ENCODE data around the gene MEF2D. TPM values are rescaled to one million over a fixed set of nuclear protein-coding genes. Genes with fewer than 3 reads are reported as not detected.

Gene MEF2D
- total and polyA plus RNA-seq, 7 experiments from 2014 or later: 4.5 to 190 (median 61.6) TPM

DNA sequence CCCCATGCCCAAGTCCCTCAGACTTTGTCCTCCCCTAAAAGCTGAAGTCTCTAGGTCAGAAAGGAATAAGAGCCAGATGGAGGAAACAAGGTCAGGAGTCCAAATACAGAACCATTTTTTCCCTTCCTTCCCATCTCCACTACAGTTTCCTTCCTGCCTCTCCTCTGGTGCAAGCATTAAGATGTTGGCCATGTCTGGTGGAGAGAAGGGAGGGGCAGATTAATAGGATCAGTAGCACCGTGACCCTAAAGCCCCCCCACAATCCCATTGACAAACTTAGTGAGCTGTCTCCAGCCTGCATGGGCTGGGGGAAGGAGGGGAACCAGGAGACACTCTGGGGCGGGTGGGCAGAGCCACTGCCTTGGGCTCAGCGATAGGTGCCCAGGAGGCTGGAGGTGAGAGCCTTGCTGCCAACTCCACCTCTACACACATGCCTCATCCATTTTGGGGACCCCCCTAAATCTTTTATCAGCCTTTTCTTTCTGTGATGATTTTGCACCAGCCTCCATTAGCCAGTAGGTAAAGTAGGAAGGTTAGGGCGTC lies 71.8 kb downstream of the MEF2D start:
- POLR2A ChIA-PET: no interaction called here
- H3K9me3 Mint-ChIP-seq: peaks cover 0 to 3% (median 0%) of the 10 kb centered on the region in 11 donors

DNA sequence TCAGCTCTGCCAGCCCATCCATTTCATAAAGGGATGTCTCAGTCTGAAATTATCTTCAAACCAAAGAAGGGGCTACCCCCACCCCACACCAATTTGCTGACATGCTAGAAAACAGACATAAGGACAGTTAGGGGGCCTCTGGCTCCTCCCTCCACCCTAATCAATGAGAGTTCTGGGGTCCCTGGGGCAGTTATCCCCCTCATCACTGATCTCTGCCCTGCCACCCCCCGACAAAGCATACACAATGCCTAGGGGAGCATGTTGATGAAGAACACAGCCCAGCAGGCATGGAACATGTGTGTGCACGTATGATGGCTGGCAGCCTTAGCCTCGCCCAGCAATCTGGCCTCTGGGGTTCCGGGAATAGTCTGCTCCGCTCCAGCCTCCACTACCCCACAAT lies 72.6 kb downstream of the MEF2D start:
- H3K27ac ChIP-seq (ENCODE audit: low read depth, low read length): no peak overlapping the region
- POLR2A ChIA-PET: no interaction called here
- ATAC-seq (no peak), DNase-seq (no peak)
- H3K4me3 ChIP-seq (ENCODE audit: low read length): no peak overlapping the region
- Mint-ChIP-seq H3K4me1 (peaks cover 0 to 7% (median 0%) of the 10 kb centered on the region in 7 donors), H3K4me3 (no peak overlapping the region), H3K36me3 (no peaks in the 10 kb centered on the region), H3K9me3 (peaks cover 0 to 3% (median 0%) of the 10 kb centered on the region in 11 donors), H3K27ac (no peak overlapping the region), H3K27me3 (peaks cover 86 to 100% (median 96%) of the 10 kb centered on the region in 5 donors)
- H3K36me3 ChIP-seq (ENCODE audit: control insufficient read depth in 2 of 3, insufficient read depth in 3 of 3, low read length in 3 of 3): no peaks in the 10 kb centered on the region
- CTCF ChIA-PET: no interaction called here
- H3K27me3 ChIP-seq (ENCODE audit: control insufficient read depth in 2 of 2, insufficient read depth in 2 of 2, low read length in 2 of 2): peaks cover 8 to 25% of the 10 kb centered on the region in 2 donors
- intact Hi-C loops (cut with micrococcal nuclease): no loop called here
- H3K9me3 ChIP-seq (ENCODE audit: control insufficient read depth in 2 of 3, low read length in 3 of 3): no peaks in the 10 kb centered on the region
- H3K4me1 ChIP-seq (ENCODE audit: control insufficient read depth in 2 of 2, insufficient read depth in 2 of 2, low read length in 2 of 2): no peaks in the 10 kb centered on the region

More for the DNA sequence above, 71.8 kb downstream of the MEF2D start:
- H3K36me3 ChIP-seq (ENCODE audit: control insufficient read depth in 2 of 3, insufficient read depth in 3 of 3, low read length in 3 of 3): no peaks in the 10 kb centered on the region
- intact Hi-C loops (cut with micrococcal nuclease): no loop called here
- CTCF ChIA-PET: no interaction called here
- H3K27ac ChIP-seq (ENCODE audit: low read depth, low read length): no peak overlapping the region
- Mint-ChIP-seq H3K4me1 (peaks cover 0 to 9% (median 0%) of the 10 kb centered on the region in 7 donors), H3K36me3 (no peaks in the 10 kb centered on the region), H3K4me3 (no peak overlapping the region), H3K27me3 (peaks cover 86 to 100% (median 97%) of the 10 kb centered on the region in 5 donors), H3K27ac (no peak overlapping the region)
- H3K9me3 ChIP-seq (ENCODE audit: control insufficient read depth in 2 of 3, low read length in 3 of 3): no peaks in the 10 kb centered on the region
- no peaks in the 10 kb centered on the region for H3K4me1 ChIP-seq (ENCODE audit: control insufficient read depth in 2 of 2, insufficient read depth in 2 of 2, low read length in 2 of 2)
- peaks cover 10 to 25% of the 10 kb centered on the region in 2 donors for H3K27me3 ChIP-seq (ENCODE audit: control insufficient read depth in 2 of 2, insufficient read depth in 2 of 2, low read length in 2 of 2)
- ATAC-seq (no peak), DNase-seq (no peak)
- H3K4me3 ChIP-seq (ENCODE audit: low read length): no peak overlapping the region

DNA sequence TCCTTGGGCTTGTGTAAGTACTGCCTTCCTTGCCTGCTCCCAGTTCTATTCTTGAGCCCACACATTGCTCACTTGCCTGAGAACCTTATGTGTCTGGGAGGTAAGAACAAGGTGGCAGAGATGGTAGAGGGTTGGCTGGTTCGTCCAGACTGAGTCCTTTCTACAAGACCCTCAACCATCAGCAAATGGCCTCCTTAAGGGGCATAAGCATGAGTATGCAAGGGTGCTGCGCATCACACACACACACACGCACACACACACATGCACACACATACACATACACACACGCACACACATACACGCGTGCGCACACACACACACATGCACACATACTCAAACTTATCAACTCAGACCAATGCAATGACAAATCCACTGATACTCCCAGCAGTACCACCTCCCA lies 74.6 kb downstream of the MEF2D start:
- ChIA-PET POLR2A (interaction anchor here (0.6 kb wide), 1 partner anchor 381 kb away, joined by 4 read pairs; no protein-coding TSS in a partner anchor), CTCF (interaction anchor here (1.5 kb wide), 1 partner anchor 40 kb away, joined by 3 read pairs; no protein-coding TSS in a partner anchor)
- Histone ChIP-seq H3K4me3 (ENCODE audit: low read length) (no peak overlapping the region), H3K36me3 (ENCODE audit: control insufficient read depth in 2 of 3, insufficient read depth in 3 of 3, low read length in 3 of 3) (no peaks in the 10 kb centered on the region), H3K9me3 (ENCODE audit: control insufficient read depth in 2 of 3, low read length in 3 of 3) (no peaks in the 10 kb centered on the region), H3K27me3 (ENCODE audit: control insufficient read depth in 2 of 2, insufficient read depth in 2 of 2, low read length in 2 of 2) (peaks cover 4 to 28% of the 10 kb centered on the region in 2 donors), H3K4me1 (ENCODE audit: control insufficient read depth in 2 of 2, insufficient read depth in 2 of 2, low read length in 2 of 2) (peaks cover 4 to 12% of the 10 kb centered on the region in 2 donors), H3K27ac (ENCODE audit: low read depth, low read length) (no peak overlapping the region)
- H3K36me3 Mint-ChIP-seq: no peaks in the 10 kb centered on the region
- peaks cover under 1 to 15% (median 7%) of the 10 kb centered on the region in 7 donors for H3K4me1 Mint-ChIP-seq
- intact Hi-C loops (cut with micrococcal nuclease): no loop called here
- no peak overlapping the region for H3K27ac Mint-ChIP-seq
- DNase-seq (no peak), ATAC-seq (no peak)
- H3K4me3 Mint-ChIP-seq: no peak overlapping the region
- peaks cover 0 to 3% (median 0%) of the 10 kb centered on the region in 11 donors for H3K9me3 Mint-ChIP-seq
- H3K27me3 Mint-ChIP-seq: peaks cover 79 to 97% (median 92%) of the 10 kb centered on the region in 5 donors

DNA sequence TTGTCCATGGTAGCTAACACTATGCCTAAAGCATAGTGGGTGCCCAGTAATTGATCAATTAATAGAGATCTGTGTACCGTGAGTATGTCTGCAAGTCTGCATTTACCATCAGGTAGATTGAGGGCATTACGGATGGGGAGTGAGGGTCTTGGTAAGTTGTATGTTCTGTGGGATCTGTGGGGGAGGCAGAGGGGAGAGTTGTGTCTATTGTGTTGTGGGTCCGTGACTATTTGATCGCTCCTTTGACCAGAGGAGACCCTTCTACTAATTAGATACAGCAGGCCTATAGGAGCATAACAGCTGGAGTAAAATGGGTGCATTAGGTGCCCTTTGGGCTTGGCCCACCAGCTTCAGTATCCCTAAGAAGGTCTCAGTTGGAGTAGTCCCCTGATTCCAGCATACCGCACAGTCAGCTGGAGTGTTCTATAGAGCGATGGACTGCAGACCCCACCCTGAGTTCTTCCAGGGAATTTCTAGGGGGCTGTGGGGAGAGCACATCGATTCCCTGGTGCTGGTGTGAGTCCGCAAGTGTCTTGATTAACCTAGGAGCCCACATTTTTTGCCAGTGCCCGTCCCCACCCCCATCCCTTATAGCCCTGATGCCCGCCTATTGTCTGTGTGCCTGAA lies 75.7 kb downstream of the MEF2D start:
- DNase-seq: no peak
- Mint-ChIP-seq H3K4me1 (peaks cover 9 to 23% (median 14%) of the 10 kb centered on the region in 7 donors), H3K36me3 (peaks cover 0 to 7% (median 0%) of the 10 kb centered on the region in 5 donors), H3K27me3 (peaks cover 78 to 97% (median 87%) of the 10 kb centered on the region in 5 donors), H3K27ac (no peak overlapping the region), H3K9me3 (peaks cover 0 to 3% (median 0%) of the 10 kb centered on the region in 11 donors), H3K4me3 (no peak overlapping the region)
- CTCF ChIA-PET: no interaction called here
- Histone ChIP-seq H3K36me3 (ENCODE audit: control insufficient read depth in 2 of 3, insufficient read depth in 3 of 3, low read length in 3 of 3) (no peaks in the 10 kb centered on the region), H3K4me1 (ENCODE audit: control insufficient read depth in 2 of 2, insufficient read depth in 2 of 2, low read length in 2 of 2) (peaks cover 10 to 21% of the 10 kb centered on the region in 2 donors), H3K27ac (ENCODE audit: low read depth, low read length) (no peak overlapping the region), H3K4me3 (ENCODE audit: low read length) (no peak overlapping the region), H3K9me3 (ENCODE audit: control insufficient read depth in 2 of 3, low read length in 3 of 3) (no peaks in the 10 kb centered on the region), H3K27me3 (ENCODE audit: control insufficient read depth in 2 of 2, insufficient read depth in 2 of 2, low read length in 2 of 2) (peaks cover 4 to 34% of the 10 kb centered on the region in 2 donors)
- intact Hi-C loops (cut with micrococcal nuclease): no loop called here
- POLR2A ChIA-PET: interaction anchor here (0.6 kb wide), 1 partner anchor 380 kb away, joined by 4 read pairs; no protein-coding TSS in a partner anchor
- ATAC-seq: no peak

DNA sequence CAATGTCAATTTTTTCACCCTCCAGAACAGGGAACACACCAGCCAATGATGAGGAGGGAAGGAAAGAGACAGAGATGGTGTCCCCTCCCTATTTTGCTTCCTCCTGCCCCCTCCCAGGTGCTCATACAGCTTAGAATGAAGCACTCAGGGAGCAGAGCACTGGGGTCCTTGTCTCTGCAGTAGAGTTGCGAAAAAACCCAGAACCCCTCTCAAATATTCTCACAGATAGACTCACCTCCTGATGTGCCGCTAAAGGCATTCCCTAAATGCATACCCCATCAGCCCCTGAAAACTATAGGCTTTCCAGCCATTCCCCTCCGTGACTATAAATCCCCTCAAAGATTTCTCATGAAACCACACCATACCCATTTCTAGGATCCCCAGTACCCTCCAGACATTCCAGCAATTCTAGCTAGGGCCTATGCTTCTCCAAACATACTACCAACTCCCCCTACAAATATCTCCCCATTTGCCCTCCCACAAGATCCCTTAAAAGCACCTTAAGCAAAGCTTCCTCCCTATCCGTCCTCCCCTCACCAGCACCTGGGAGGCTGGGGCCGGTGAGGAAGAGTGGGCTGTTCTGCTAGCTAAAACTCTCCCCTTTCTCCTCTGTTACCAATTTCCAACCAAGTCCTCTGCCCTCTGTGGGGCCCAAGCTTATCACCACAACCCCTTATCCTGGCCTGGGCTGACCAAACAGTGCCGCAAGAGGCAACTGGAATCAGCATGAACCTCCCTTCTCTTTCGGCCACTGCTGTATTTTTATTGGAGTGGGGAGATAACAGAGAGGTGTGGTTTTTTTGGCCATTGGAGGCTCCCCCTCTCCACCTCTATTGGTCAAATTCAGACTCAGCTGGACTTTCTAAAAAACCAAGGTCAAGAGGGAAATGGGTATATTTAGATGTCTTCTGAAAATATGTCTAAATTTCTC lies 76.9 kb downstream of the MEF2D start:
- H3K36me3 ChIP-seq (ENCODE audit: control insufficient read depth in 2 of 3, insufficient read depth in 3 of 3, low read length in 3 of 3): no peaks in the 10 kb centered on the region
- H3K9me3 Mint-ChIP-seq: no peaks in the 10 kb centered on the region
- H3K4me3 ChIP-seq (ENCODE audit: low read length): no peak overlapping the region
- peaks cover 2 to 35% of the 10 kb centered on the region in 2 donors for H3K27me3 ChIP-seq (ENCODE audit: control insufficient read depth in 2 of 2, insufficient read depth in 2 of 2, low read length in 2 of 2)
- no peak overlapping the region for H3K4me3 Mint-ChIP-seq
- H3K36me3 Mint-ChIP-seq: peaks cover 0 to 7% (median 0%) of the 10 kb centered on the region in 5 donors
- peaks cover 77 to 97% (median 85%) of the 10 kb centered on the region in 5 donors for H3K27me3 Mint-ChIP-seq
- ChIA-PET CTCF (interaction anchor here (1.0 to 1.6 kb wide), 2 partner anchors 37 to 38 kb away, joined by 3 to 4 read pairs; no protein-coding TSS in a partner anchor), POLR2A (interaction anchor here (0.6 to 0.8 kb wide), 2 partner anchors 44 to 434 kb away, joined by 3 read pairs; no protein-coding TSS in a partner anchor)
- DNase-seq (no peak), ATAC-seq (no peak)
- H3K27ac Mint-ChIP-seq: peak overlapping the region in 1 of 9 donors; percentile 8
- H3K4me1 Mint-ChIP-seq: peaks cover 9 to 28% (median 16%) of the 10 kb centered on the region in 7 donors
- no peak overlapping the region for H3K27ac ChIP-seq (ENCODE audit: low read depth, low read length)
- H3K9me3 ChIP-seq (ENCODE audit: control insufficient read depth in 2 of 3, low read length in 3 of 3): no peaks in the 10 kb centered on the region
- H3K4me1 ChIP-seq (ENCODE audit: control insufficient read depth in 2 of 2, insufficient read depth in 2 of 2, low read length in 2 of 2): peaks cover 15 to 24% of the 10 kb centered on the region in 2 donors
- intact Hi-C loops (cut with micrococcal nuclease): no loop called here

DNA sequence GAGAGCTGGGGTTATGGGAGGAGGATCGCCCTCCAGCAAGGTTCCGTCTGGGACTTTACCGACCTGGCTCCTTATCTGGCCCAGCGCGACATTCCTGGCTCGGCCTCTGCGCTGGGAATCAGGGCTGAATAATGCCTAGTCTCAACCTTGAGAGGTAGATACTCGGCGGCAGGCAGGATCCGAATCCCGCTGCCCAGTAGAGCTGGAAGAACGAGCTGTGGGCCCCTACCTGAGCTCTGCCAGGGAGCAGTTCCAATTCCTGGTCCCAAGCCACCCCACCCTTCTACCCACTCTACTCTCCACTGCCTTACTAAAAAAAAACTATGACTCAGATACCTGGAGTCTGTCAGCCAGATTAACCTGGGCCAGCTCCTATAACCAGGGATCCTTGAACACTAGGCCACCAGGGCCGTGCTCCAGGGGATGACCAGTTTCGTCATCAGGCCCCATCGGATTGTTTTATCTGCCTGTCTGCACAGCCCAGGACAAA lies 77.9 kb downstream of the MEF2D start:
- H3K9me3 ChIP-seq (ENCODE audit: control insufficient read depth in 2 of 3, low read length in 3 of 3): no peaks in the 10 kb centered on the region
- H3K27me3 ChIP-seq (ENCODE audit: control insufficient read depth in 2 of 2, insufficient read depth in 2 of 2, low read length in 2 of 2): peaks cover 0 to 37% of the 10 kb centered on the region in 2 donors
- intact Hi-C loops (cut with micrococcal nuclease): no loop called here

More for the DNA sequence above, 77.9 kb downstream of the MEF2D start:
- Histone ChIP-seq H3K4me3 (ENCODE audit: low read length) (no peak overlapping the region), H3K36me3 (ENCODE audit: control insufficient read depth in 2 of 3, insufficient read depth in 3 of 3, low read length in 3 of 3) (no peaks in the 10 kb centered on the region), H3K27ac (ENCODE audit: low read depth, low read length) (no peak overlapping the region), H3K4me1 (ENCODE audit: control insufficient read depth in 2 of 2, insufficient read depth in 2 of 2, low read length in 2 of 2) (peaks cover 15 to 24% of the 10 kb centered on the region in 2 donors)
- ATAC-seq (no peak), DNase-seq (no peak)
- no peaks in the 10 kb centered on the region for H3K9me3 Mint-ChIP-seq
- CTCF ChIA-PET: interaction anchor here (1.6 kb wide), 1 partner anchor 37 kb away, joined by 4 read pairs; no protein-coding TSS in a partner anchor
- peaks cover 0 to 7% (median 0%) of the 10 kb centered on the region in 5 donors for H3K36me3 Mint-ChIP-seq
- H3K27me3 Mint-ChIP-seq: peaks cover 74 to 97% (median 84%) of the 10 kb centered on the region in 5 donors
- H3K4me3 Mint-ChIP-seq: peak overlapping the region in 4 of 10 donors; percentile 35 to 84 (median 84)
- H3K27ac Mint-ChIP-seq: no peak overlapping the region
- POLR2A ChIA-PET: interaction anchor here (0.8 kb wide), 1 partner anchor 43 kb away, joined by 3 read pairs; no protein-coding TSS in a partner anchor
- peaks cover 9 to 28% (median 16%) of the 10 kb centered on the region in 7 donors for H3K4me1 Mint-ChIP-seq
